Activated CD8-positive, alpha-beta memory T cell treated with anti-CD3 and anti-CD28 coated beads for 36 hours (primary cell): ENCODE measurements around the gene OR10H4. TPM values are rescaled to one million over a fixed set of nuclear protein-coding genes. Genes with fewer than 3 reads are reported as not detected.

ENCODE experiments used
- CTCF ChIA-PET: fragments of 350-600 bp; sonication (Branson Sonifier 250); formaldehyde crosslinking; loops from one replicate; lab custom pipeline; 2021; ENCODE audit warnings: antibody characterized with exemption; lab: Charles Lee
- POLR2A ChIA-PET: fragments of 350-600 bp; sonication (Branson Sonifier 250); formaldehyde crosslinking; loops from one replicate; lab custom pipeline; 2021; ENCODE audit warnings: antibody characterized with exemption; lab: Charles Lee
- total RNA-seq, 2 experiments: library from RNA; stranded (reverse); gene quantifications; one replicate each; pipeline ENCODE4 v1.2.3, GENCODE V29; 2021

OR10H4 gene
- total RNA-seq, 2 experiments from 2014 or later: not detected

GRCh38 chr19:15998166-15998565 is 49.4 kb downstream of the OR10H4 start:
- POLR2A ChIA-PET: no interaction called here
- CTCF ChIA-PET: no interaction called here

Other genes with a start within 250 kb of the OR10H4 start
- gene OR10H2, start 221.0 kb upstream of the OR10H4 start, total RNA-seq: not detected
- gene OR10H3, start 211.0 kb upstream of the OR10H4 start, total RNA-seq: not detected
- not detected for gene OR10H5, start 161.3 kb upstream of the OR10H4 start, total RNA-seq
- gene OR10H1, start 133.3 kb upstream of the OR10H4 start, total RNA-seq: not detected
- gene CYP4F2, start 50.9 kb upstream of the OR10H4 start, total RNA-seq: under 1 TPM in 1 of 2 experiments, not detected in 1; 0.36 TPM
- not detected for gene CYP4F11, start 14.5 kb upstream of the OR10H4 start, total RNA-seq
- 100 to 1,000 TPM; 327 to 328 TPM for gene TPM4, start 127.5 kb downstream of the OR10H4 start, total RNA-seq
- gene RAB8A, start 162.9 kb downstream of the OR10H4 start, total RNA-seq: 100 to 1,000 TPM; 226 to 255 TPM
- 10 to 100 TPM; 11.8 to 13.6 TPM for gene HSH2D, start 194.7 kb downstream of the OR10H4 start, total RNA-seq
- not detected for gene CIB3, start 224.5 kb downstream of the OR10H4 start, total RNA-seq
- 10 to 100 TPM; 62.8 to 63.3 TPM for gene FAM32A, start 236.4 kb downstream of the OR10H4 start, total RNA-seq
- gene AP1M1, start 248.9 kb downstream of the OR10H4 start, total RNA-seq: 100 to 1,000 TPM; 107 to 109 TPM